Duodenal mucosa (tissue), 2 donors: ENCODE results near the gene BAD.
A peak's percentile ranks its signal among the peaks of the same experiment; 100 is the strongest.

Source experiments
- H3K27ac ChIP-seq: one replicate; pipeline ENCODE4 v1.7.0; 2013; ENCODE audit warnings: low read depth, low read length
- H3K27me3 ChIP-seq, 2 donors: one replicate each; pipeline ENCODE4 v1.7.0; 2013; ENCODE audit warnings: low read length in 2 of 2, control low read depth in 1 of 2; ENCODE audit not compliant: insufficient read depth in 2 of 2, control insufficient read depth in 1 of 2
- H3K36me3 ChIP-seq, 2 donors: one replicate each; pipeline ENCODE4 v1.7.0; 2013; ENCODE audit warnings: low read length in 2 of 2, control low read depth in 1 of 2; ENCODE audit not compliant: insufficient read depth in 2 of 2, control insufficient read depth in 1 of 2
- H3K4me1 ChIP-seq, 2 donors: one replicate each; pipeline ENCODE4 v1.7.0; 2013; ENCODE audit warnings: low read length in 2 of 2, control low read depth in 1 of 2; ENCODE audit not compliant: insufficient read depth in 2 of 2, control insufficient read depth in 1 of 2
- H3K4me3 ChIP-seq, 2 donors: one replicate each; pipeline ENCODE4 v1.7.0; 2013; ENCODE audit warnings: low read length in 2 of 2, low read depth in 1 of 2
- H3K9ac ChIP-seq, 2 donors: one replicate each; pipeline ENCODE4 v1.7.0; 2013; ENCODE audit warnings: low read length in 2 of 2, low read depth in 1 of 2
- H3K9me3 ChIP-seq, 2 donors: one replicate each; pipeline ENCODE4 v1.7.0; 2013; ENCODE audit warnings: low read length in 2 of 2, control low read depth in 1 of 2; ENCODE audit not compliant: control insufficient read depth in 1 of 2

The BAD gene

GRCh38 chr11:64305691-64306562 lies 21.5 kb upstream of the BAD start:
- Histone ChIP-seq H3K27me3 (no peaks in the 10 kb centered on the region), H3K9me3 (no peaks in the 10 kb centered on the region), H3K9ac (peak overlapping the region; percentile 80 to 99), H3K36me3 (peaks cover 3 to 14% of the 10 kb centered on the region in 2 donors), H3K4me3 (peak overlapping the region; percentile 75 to 83), H3K4me1 (peaks cover 15 to 29% of the 10 kb centered on the region in 2 donors), H3K27ac (peak overlapping the region; percentile 91)

- Histone ChIP-seq H3K9me3 (no peaks in the 10 kb centered on the region), H3K36me3 (peaks cover 0 to 12% of the 10 kb centered on the region in 2 donors), H3K27me3 (peaks cover 7% of the 10 kb centered on the region in 2 donors), H3K4me3 (peak within 1 kb of the TSS; percentile 75 to 83), H3K4me1 (peaks cover 21 to 34% of the 10 kb centered on the region in 2 donors), H3K27ac (peak within 1 kb of the TSS; percentile 92), H3K9ac (peak within 1 kb of the TSS; percentile 83 to 99)
These were observed 20.7 kb upstream of the BAD start, which contains the start of gene ESRRA for GRCh38 chr11:64305075-64305690. ESRRA (plus strand) TSS chr11:64305524; CDS start chr11:64307180, 1,656 bp downstream.

- peak overlapping the region; percentile 92 for H3K27ac ChIP-seq
- H3K9me3 ChIP-seq: no peaks in the 10 kb centered on the region
- peaks cover 0 to 12% of the 10 kb centered on the region in 2 donors for H3K36me3 ChIP-seq
- H3K4me3 ChIP-seq: peak overlapping the region; percentile 70 to 82
- peak overlapping the region; percentile 83 to 86 for H3K9ac ChIP-seq
- H3K27me3 ChIP-seq: peaks cover 14% of the 10 kb centered on the region in 2 donors
- H3K4me1 ChIP-seq: peaks cover 28 to 41% of the 10 kb centered on the region in 2 donors
These were observed 20.0 kb upstream of the BAD start for GRCh38 chr11:64304316-64305072.

- Histone ChIP-seq H3K36me3 (peaks cover 0 to 12% of the 10 kb centered on the region in 2 donors), H3K9ac (peak overlapping the region; percentile 83 to 86), H3K4me1 (peaks cover 33 to 46% of the 10 kb centered on the region in 2 donors)
These were observed 19.5 kb upstream of the BAD start for GRCh38 chr11:64304032-64304315.

GRCh38 chr11:64303109-64304031 lies 18.9 kb upstream of the BAD start:
- Histone ChIP-seq H3K4me1 (peaks cover 33 to 47% of the 10 kb centered on the region in 2 donors), H3K4me3 (peak overlapping the region in 1 of 2 donors; percentile 70), H3K27ac (no peak overlapping the region), H3K9ac (peak overlapping the region in 1 of 2 donors; percentile 86), H3K9me3 (no peaks in the 10 kb centered on the region), H3K36me3 (peaks cover 0 to 12% of the 10 kb centered on the region in 2 donors), H3K27me3 (peaks cover 16 to 21% of the 10 kb centered on the region in 2 donors)

More at GRCh38 chr11:64304032-64304315, 19.5 kb upstream of the BAD start:
- Histone ChIP-seq H3K9me3 (no peaks in the 10 kb centered on the region), H3K27me3 (peaks cover 15 to 20% of the 10 kb centered on the region in 2 donors), H3K27ac (peak overlapping the region; percentile 92), H3K4me3 (peak overlapping the region; percentile 70 to 82)

GRCh38 chr11:64299847-64300648 lies 15.6 kb upstream of the BAD start, which contains the start of gene CATSPERZ:
CATSPERZ (plus strand) TSS chr11:64300358; CDS start chr11:64300411, 53 bp downstream.
- peaks cover 44 to 50% of the 10 kb centered on the region in 2 donors for H3K27me3 ChIP-seq
- H3K9me3 ChIP-seq: no peaks in the 10 kb centered on the region
- peak within 1 kb of the TSS; percentile 40 to 56 for H3K4me3 ChIP-seq
- no peak within 1 kb of the TSS for H3K27ac ChIP-seq
- H3K4me1 ChIP-seq: peaks cover 30 to 32% of the 10 kb centered on the region in 2 donors
- H3K36me3 ChIP-seq: no peaks in the 10 kb centered on the region
- peak within 1 kb of the TSS in 1 of 2 donors; percentile 44 for H3K9ac ChIP-seq

- H3K27me3 ChIP-seq: peaks cover 50 to 56% of the 10 kb centered on the region in 2 donors
- peak overlapping the region in 1 of 2 donors; percentile 12 for H3K9ac ChIP-seq
- peak overlapping the region in 1 of 2 donors; percentile 56 for H3K4me3 ChIP-seq
- H3K9me3 ChIP-seq: no peaks in the 10 kb centered on the region
- H3K27ac ChIP-seq: no peak overlapping the region
- no peaks in the 10 kb centered on the region for H3K36me3 ChIP-seq
- peaks cover 26 to 31% of the 10 kb centered on the region in 2 donors for H3K4me1 ChIP-seq
These were observed 14.7 kb upstream of the BAD start for GRCh38 chr11:64298966-64299846.

GRCh38 chr11:64297699-64298358 lies 13.4 kb upstream of the BAD start:
- H3K36me3 ChIP-seq: no peaks in the 10 kb centered on the region
- H3K27ac ChIP-seq: no peak overlapping the region
- H3K27me3 ChIP-seq: peaks cover 57 to 63% of the 10 kb centered on the region in 2 donors
- H3K9me3 ChIP-seq: no peaks in the 10 kb centered on the region
- no peak overlapping the region for H3K9ac ChIP-seq
- peaks cover 21 to 24% of the 10 kb centered on the region in 2 donors for H3K4me1 ChIP-seq
- H3K4me3 ChIP-seq: no peak overlapping the region
